BJ (cell line): Measurements from ENCODE around the gene NID2. TPM values are rescaled to one million over a fixed set of nuclear protein-coding genes. Genes with fewer than 3 reads are reported as not detected.

Experiments
- CTCF ChIA-PET: fragments of 350-600 bp; formaldehyde crosslinking; extraction: SDS; loops from one replicate; lab custom pipeline; 2021; ENCODE audit warnings: antibody characterized with exemption, inconsistent platforms; lab: Yijun Ruan, JAX
- POLR2A ChIA-PET: fragments of 300-600 bp; sonication (Branson Sonifier 250); formaldehyde crosslinking; extraction: SDS; loops from one replicate; lab custom pipeline; 2021; ENCODE audit warnings: antibody characterized with exemption; lab: Charles Lee
- DNase-seq: peaks from one replicate; pipeline ENCODE4 v3.0.0-alpha.2; 2011; ENCODE audit warnings: low read depth
- H3K27me3 ChIP-seq: 2 replicates; pipeline ENCODE4 v1.6.0; 2011; ENCODE audit warnings: low read length; ENCODE audit not compliant: control insufficient read depth, insufficient read depth
- H3K36me3 ChIP-seq: 2 replicates; pipeline ENCODE4 v1.5.1; 2011; ENCODE audit warnings: low read length; ENCODE audit not compliant: control insufficient read depth, insufficient read depth
- H3K4me3 ChIP-seq: 2 replicates; pipeline ENCODE4 v1.5.1; 2011; ENCODE audit warnings: low read depth, mild to moderate bottlenecking, control low read depth, low read length
- polyA plus RNA-seq: library from polyadenylated mRNA; depleted of rRNA; stranded (reverse); fragments of >200 nt; gene quantifications from 2 replicates; pipeline ENCODE4 v1.2.3, GENCODE V29; 2011
- TF ChIP-seq, protein P1 (sequence below): IDR thresholded peaks from 2 replicates; pipeline ENCODE4 v1.5.1; 2011; ENCODE audit warnings: low read depth, mild to moderate bottlenecking, control low read depth, inconsistent platforms, low read length, moderate library complexity; ENCODE audit not compliant: insufficient read depth

NID2 gene
- polyA plus RNA-seq, 1 experiment: 279 TPM

DNA sequence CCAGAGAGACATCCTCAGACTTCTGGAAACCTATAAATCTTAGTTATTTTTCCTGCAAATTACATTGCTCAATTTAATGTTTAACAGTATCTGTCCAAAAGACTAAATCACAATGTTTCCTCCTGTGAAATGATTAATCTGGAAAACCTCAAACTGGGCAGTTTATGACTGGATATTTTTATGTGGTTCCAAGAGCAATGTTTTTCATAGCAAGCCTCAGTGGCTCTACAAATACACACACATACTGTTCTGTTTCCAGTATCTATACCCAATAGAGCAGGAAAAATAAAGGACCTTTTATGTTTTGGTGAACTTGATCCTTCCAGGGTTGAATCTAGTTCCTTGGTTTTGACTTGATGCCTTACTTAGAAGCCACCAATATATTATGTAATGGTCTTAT is 9.2 kb downstream of the NID2 start:
- Histone ChIP-seq H3K36me3 (peaks cover 2% of the 10 kb centered on the region), H3K27me3 (no peaks in the 10 kb centered on the region), H3K4me3 (no peak overlapping the region)
- ChIA-PET POLR2A (no interaction called here), CTCF (interaction anchor here (1.2 kb wide), 1 partner anchor 9 kb away, joined by 3 read pairs; the partner anchor contains the start of gene NID2)
- TF ChIP-seq, protein P1, sequence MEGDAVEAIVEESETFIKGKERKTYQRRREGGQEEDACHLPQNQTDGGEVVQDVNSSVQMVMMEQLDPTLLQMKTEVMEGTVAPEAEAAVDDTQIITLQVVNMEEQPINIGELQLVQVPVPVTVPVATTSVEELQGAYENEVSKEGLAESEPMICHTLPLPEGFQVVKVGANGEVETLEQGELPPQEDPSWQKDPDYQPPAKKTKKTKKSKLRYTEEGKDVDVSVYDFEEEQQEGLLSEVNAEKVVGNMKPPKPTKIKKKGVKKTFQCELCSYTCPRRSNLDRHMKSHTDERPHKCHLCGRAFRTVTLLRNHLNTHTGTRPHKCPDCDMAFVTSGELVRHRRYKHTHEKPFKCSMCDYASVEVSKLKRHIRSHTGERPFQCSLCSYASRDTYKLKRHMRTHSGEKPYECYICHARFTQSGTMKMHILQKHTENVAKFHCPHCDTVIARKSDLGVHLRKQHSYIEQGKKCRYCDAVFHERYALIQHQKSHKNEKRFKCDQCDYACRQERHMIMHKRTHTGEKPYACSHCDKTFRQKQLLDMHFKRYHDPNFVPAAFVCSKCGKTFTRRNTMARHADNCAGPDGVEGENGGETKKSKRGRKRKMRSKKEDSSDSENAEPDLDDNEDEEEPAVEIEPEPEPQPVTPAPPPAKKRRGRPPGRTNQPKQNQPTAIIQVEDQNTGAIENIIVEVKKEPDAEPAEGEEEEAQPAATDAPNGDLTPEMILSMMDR: no peak
- no peak for DNase-seq

DNA sequence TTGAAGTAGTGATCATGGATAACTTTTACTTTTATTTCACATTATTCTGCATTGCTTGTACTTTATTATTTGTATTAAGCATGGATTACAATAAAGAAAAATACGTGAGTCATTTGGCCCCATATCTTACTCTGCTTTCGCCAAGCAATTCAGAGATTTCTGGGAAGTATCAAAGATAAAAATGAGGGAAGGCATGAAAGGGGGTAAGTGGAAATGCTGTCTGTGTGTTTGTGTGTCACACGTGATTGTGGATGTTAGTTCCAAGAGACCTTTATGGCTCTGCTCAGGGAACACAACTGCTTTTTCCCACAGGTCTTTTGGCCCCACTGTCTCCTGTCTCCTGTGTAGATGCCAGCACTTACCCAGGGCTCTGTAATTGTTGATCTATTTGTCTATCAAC is 10.5 kb downstream of the NID2 start:
- Histone ChIP-seq H3K4me3 (no peak overlapping the region), H3K27me3 (no peaks in the 10 kb centered on the region), H3K36me3 (peaks cover 4% of the 10 kb centered on the region)
- no peak for DNase-seq
- ChIA-PET POLR2A (no interaction called here), CTCF (interaction anchor here (0.7 to 1.2 kb wide), 2 partner anchors 37 to 67 kb away, joined by 3 to 6 read pairs; no protein-coding TSS in a partner anchor)
- TF ChIP-seq, protein P1: no peak

DNA sequence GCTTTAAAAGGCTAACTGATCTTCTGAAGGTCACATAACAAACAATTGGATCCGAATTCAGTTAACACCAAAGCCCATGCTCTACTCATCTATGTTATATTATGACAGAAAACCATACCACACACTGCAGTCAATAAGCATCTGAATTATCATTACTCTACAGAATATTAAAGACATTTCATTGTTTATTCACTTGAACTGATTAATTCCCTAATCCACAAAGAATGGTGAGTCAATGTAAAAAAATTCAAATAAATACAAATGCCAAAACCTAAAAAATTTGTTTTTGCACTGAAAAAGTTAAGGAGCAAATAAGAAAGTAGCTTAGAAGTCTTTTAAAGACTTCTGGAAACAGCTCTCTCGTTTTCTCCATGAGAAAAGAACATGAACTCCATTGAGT is 13.7 kb downstream of the NID2 start:
- TF ChIP-seq, protein P1: no peak
- ChIA-PET POLR2A (interaction anchor here (0.6 kb wide), 1 partner anchor 9 kb away, joined by 3 read pairs; no protein-coding TSS in a partner anchor), CTCF (no interaction called here)

DNA sequence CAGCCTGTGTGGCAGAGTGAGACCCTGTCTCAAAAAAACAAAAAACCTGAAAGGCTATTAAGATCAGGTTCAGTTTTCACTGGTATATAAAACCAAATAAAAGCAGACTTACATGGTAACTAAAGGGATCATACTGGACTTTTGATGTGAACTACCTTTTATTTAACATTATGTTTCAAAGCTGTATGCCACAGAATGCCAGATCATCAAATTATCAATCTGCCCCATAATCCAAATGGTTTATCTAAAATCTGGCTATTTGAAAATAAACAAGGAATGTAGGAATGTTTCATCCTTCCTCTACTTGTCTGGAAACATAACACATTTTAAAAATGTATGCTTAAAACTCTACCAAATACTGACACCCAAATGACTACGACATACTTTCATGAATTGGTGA is 14.2 kb downstream of the NID2 start:
- Histone ChIP-seq H3K4me3 (no peak overlapping the region), H3K27me3 (no peaks in the 10 kb centered on the region), H3K36me3 (peaks cover 4% of the 10 kb centered on the region)
- TF ChIP-seq, protein P1: no peak
- POLR2A ChIA-PET: interaction anchor here (0.6 kb wide), 1 partner anchor 8 kb away, joined by 3 read pairs; no protein-coding TSS in a partner anchor
- CTCF ChIA-PET: interaction anchor here (0.6 to 0.9 kb wide), 2 partner anchors 17 to 84 kb away, joined by 3 read pairs; no protein-coding TSS in a partner anchor
- no peak for DNase-seq

More for the DNA sequence above, 13.7 kb downstream of the NID2 start:
- DNase-seq: peak; percentile 65
- H3K27me3 ChIP-seq: no peaks in the 10 kb centered on the region
- no peak overlapping the region for H3K4me3 ChIP-seq
- H3K36me3 ChIP-seq: peaks cover 4% of the 10 kb centered on the region

DNA sequence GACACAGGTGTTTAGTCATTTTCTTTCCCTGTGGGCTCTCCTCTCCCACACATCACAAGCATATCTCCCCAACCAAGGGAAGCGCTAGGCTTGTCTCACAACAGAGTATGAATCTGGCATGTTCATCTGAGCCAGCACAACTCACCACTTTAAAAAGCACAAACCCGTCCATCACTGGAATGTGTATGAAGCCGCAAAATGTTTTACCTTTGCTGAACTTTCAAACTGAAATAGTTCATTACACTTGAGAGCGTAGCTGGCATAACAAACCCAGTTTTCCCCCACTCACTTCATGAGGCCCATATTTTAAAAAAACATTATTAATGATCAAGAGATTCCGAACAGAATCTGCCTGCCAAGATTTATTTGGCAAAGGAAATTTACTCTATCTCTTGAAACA is 15.8 kb downstream of the NID2 start:
- Histone ChIP-seq H3K4me3 (no peak overlapping the region), H3K27me3 (no peaks in the 10 kb centered on the region), H3K36me3 (peaks cover 4% of the 10 kb centered on the region)
- DNase-seq: no peak
- TF ChIP-seq, protein P1: no peak
- ChIA-PET POLR2A (no interaction called here), CTCF (interaction anchor here (1.8 kb wide), 1 partner anchor 15 kb away, joined by 5 read pairs; the partner anchor contains the start of gene NID2)
